ENCODE measurements around the gene THRA.

Gene THRA

GRCh38 chr17:40063187-40063771 lies 514 bp downstream of the THRA start:
- no peak for TF ChIP-seq CTCF (conservative IDR thresholded peaks at IDR 0.05)
- H3K27ac ChIP-seq, result peak overlapping the region; percentile 95

GRCh38 chr17:40063901-40064531 lies 1.3 kb downstream of the THRA start:
- peak overlapping the region; percentile 95; the same call in 1 of the 2 replicates for H3K27ac ChIP-seq
- no peak for TF ChIP-seq CTCF (conservative IDR thresholded peaks at IDR 0.05)

- no peak overlapping the region for H3K27ac ChIP-seq
- no peak for TF ChIP-seq CTCF (conservative IDR thresholded peaks at IDR 0.05)
Observed at GRCh38 chr17:40064971-40065768, 2.4 kb downstream of the THRA start.

- no peak for TF ChIP-seq CTCF (conservative IDR thresholded peaks at IDR 0.05)
- no peak overlapping the region for H3K27ac ChIP-seq
Observed at GRCh38 chr17:40065769-40066510, 3.2 kb downstream of the THRA start.

- TF ChIP-seq CTCF (conservative IDR thresholded peaks at IDR 0.05), result no peak
- H3K27ac ChIP-seq, result peak overlapping the region; percentile 94
Observed at GRCh38 chr17:40067710-40068109, 4.9 kb downstream of the THRA start.

GRCh38 chr17:40068129-40068581 lies 5.4 kb downstream of the THRA start:
- H3K27ac ChIP-seq, result peak overlapping the region; percentile 94
- no peak for TF ChIP-seq CTCF (conservative IDR thresholded peaks at IDR 0.05)

GRCh38 chr17:40068584-40068916 lies 5.8 kb downstream of the THRA start:
- peak overlapping the region; percentile 94 for H3K27ac ChIP-seq
- TF ChIP-seq CTCF (conservative IDR thresholded peaks at IDR 0.05), result no peak

Data from VCaP (cell line).